NT2/D1 (cell line): ENCODE measurements around the gene CDNF.
A peak's percentile ranks its signal among the peaks of the same experiment; 100 is the strongest.

Experiments used
- DNase-seq: peaks from one replicate; pipeline ENCODE4 v3.0.0-alpha.2; 2011; ENCODE audit warnings: low read depth, low spot score
- H3K27me3 ChIP-seq: 2 replicates; pipeline ENCODE4 v1.6.0; 2011; ENCODE audit warnings: mild to moderate bottlenecking; ENCODE audit not compliant: insufficient read length, insufficient read depth
- H3K36me3 ChIP-seq: 2 replicates; pipeline ENCODE4 v1.6.1; 2011; ENCODE audit warnings: mild to moderate bottlenecking, low read length, mixed read lengths; ENCODE audit not compliant: insufficient read depth, insufficient read length
- H3K4me1 ChIP-seq: 2 replicates; pipeline ENCODE4 v1.5.1; 2011; ENCODE audit not compliant: insufficient read depth, insufficient read length
- H3K4me3 ChIP-seq: 2 replicates; pipeline ENCODE4 v1.5.1; 2011; ENCODE audit warnings: low read depth; ENCODE audit not compliant: insufficient read length
- H3K9ac ChIP-seq: 2 replicates; pipeline ENCODE4 v1.6.0; 2011; ENCODE audit warnings: low read depth; ENCODE audit not compliant: insufficient read length
- H3K9me3 ChIP-seq: 2 replicates; pipeline ENCODE4 v1.5.1; 2011; ENCODE audit warnings: mild to moderate bottlenecking, low read length; ENCODE audit not compliant: insufficient read depth
- SUZ12 ChIP-seq: IDR thresholded peaks from 2 replicates; pipeline ENCODE4 v1.6.1; 2011; ENCODE audit not compliant: insufficient read length, insufficient read depth; ENCODE audit errors: extremely low read depth
- YY1 ChIP-seq: IDR thresholded peaks from 2 replicates; pipeline ENCODE4 v1.6.1; 2011; ENCODE audit not compliant: insufficient read length, insufficient read depth
- ZNF274 ChIP-seq: IDR thresholded peaks from 2 replicates; pipeline ENCODE4 v1.6.1; 2011; ENCODE audit warnings: mild to moderate bottlenecking, low read depth, low read length

The CDNF gene

DNA sequence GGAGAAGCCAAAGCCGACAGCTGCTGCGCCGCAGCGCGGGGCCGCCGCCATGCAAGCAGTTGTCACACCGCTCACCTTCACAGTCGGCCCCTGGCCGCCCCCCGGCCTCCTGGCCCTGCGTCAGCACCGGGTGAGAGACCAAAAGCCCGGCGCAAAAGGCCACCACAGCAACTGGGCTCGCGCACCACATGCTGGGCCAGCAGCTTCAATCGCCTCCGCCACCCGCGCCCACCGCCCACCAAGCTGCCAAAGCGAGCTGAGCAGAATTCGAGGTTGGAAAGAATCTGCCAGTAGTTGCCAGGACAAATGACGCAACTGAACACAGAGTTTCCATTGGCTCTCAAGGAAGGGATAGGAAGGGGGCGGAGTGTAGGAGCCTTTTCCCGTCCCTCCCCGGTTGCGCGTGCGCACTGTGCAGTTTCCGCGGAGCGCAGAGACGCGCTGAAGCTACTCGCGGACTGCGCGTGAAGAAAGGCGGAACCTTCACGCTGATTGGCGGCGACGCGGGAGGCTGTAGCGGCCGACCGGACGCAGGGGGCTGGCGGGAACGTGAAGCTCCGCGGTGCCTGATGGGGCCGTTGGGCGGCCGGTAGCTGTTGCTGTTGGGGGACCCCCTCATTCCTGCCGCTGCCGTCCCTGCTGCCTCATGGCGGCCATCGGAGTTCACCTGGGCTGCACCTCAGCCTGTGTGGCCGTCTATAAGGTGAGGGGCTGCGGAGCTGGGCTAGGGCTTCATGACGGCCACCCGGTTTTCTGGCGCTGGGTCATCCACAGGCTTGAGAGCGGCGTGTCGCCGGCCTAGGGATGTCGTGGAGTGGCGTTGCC, at the start of gene CDNF, which contains the start of the genes HSPA14 and MSANTD7:
Gene CDNF, minus strand, starts transcription at position 281 of the 825 bp plus-strand sequence. Its CDS starts 91 bp downstream, at position 190.
Gene HSPA14, plus strand, starts transcription at position 550 of the 825 bp plus-strand sequence. Its CDS starts 97 bp downstream, at position 647.
Gene MSANTD7, plus strand, starts transcription at position 550 of the 825 bp plus-strand sequence. CDS start 3,979 bp downstream, outside the sequence.
- peak; percentile 96 for DNase-seq
- H3K36me3 ChIP-seq, result peaks cover 34% of the 10 kb centered on the region
- peak within 1 kb of the TSS; percentile 98 for H3K9ac ChIP-seq
- TF ChIP-seq SUZ12, result no peak
- TF ChIP-seq ZNF274, result no peak
- TF ChIP-seq YY1, result peak; percentile 19
- H3K9me3 ChIP-seq, result no peaks in the 10 kb centered on the region
- H3K4me1 ChIP-seq, result no peaks in the 10 kb centered on the region
- peak within 1 kb of the TSS; percentile 98 for H3K4me3 ChIP-seq
- no peaks in the 10 kb centered on the region for H3K27me3 ChIP-seq

GRCh38 chr10:14884082-14884481, 46.2 kb upstream of the CDNF start:
- Histone ChIP-seq H3K9ac (no peak overlapping the region), H3K4me3 (no peak overlapping the region), H3K36me3 (peaks cover 48% of the 10 kb centered on the region), H3K27me3 (no peaks in the 10 kb centered on the region), H3K4me1 (no peaks in the 10 kb centered on the region), H3K9me3 (no peaks in the 10 kb centered on the region)
- TF ChIP-seq ZNF274, result no peak
- TF ChIP-seq SUZ12, result no peak
- no peak for TF ChIP-seq YY1
- DNase-seq, result no peak

DNA sequence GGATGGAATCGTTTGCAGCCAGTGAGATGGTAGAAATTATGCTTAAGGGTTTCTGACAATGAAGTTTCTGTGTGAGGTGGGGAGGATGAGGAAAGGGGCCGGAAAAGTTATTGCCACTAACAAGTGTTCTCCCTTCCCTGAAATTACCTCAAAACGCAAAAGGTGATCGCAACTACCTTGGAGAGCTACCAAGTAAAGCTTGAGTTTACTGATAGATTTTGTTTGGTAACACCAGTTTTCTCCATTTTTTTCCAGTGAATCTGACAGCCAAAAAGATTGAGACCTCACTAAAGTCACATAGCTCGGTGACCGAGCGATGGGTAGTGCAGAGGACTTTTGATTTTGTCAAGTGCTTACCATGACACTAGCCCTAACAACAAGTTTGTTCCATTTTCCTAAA, 42.4 kb upstream of the CDNF start:
- Histone ChIP-seq H3K4me1 (peaks cover 2% of the 10 kb centered on the region), H3K4me3 (peak overlapping the region; percentile 85), H3K36me3 (peaks cover 24% of the 10 kb centered on the region), H3K9me3 (no peaks in the 10 kb centered on the region), H3K9ac (peak overlapping the region; percentile 95), H3K27me3 (no peaks in the 10 kb centered on the region)
- TF ChIP-seq ZNF274, result no peak
- no peak for TF ChIP-seq SUZ12
- no peak for TF ChIP-seq YY1
- no peak for DNase-seq

DNA sequence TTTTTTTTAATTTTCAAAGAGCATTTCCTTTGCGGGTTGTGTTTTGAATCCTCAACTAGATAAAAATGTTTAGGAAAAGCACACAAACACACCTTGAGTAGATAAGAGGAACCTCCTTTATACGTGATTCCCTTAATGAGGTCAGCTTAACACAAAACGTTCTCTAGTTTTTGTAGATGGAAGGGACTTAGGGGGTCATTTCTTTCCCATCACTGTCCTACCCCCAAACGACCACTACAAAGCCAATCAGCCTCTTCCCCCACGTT, 42.0 kb upstream of the CDNF start:
- H3K4me1 ChIP-seq, result peaks cover 2% of the 10 kb centered on the region
- no peak for TF ChIP-seq SUZ12
- H3K27me3 ChIP-seq, result no peaks in the 10 kb centered on the region
- H3K9ac ChIP-seq, result peak overlapping the region; percentile 95
- no peaks in the 10 kb centered on the region for H3K9me3 ChIP-seq
- H3K4me3 ChIP-seq, result peak overlapping the region; percentile 85
- peaks cover 24% of the 10 kb centered on the region for H3K36me3 ChIP-seq
- DNase-seq, result no peak

GRCh38 chr10:14879124-14879927, 41.5 kb upstream of the CDNF start:
- H3K9me3 ChIP-seq, result no peaks in the 10 kb centered on the region
- H3K27me3 ChIP-seq, result no peaks in the 10 kb centered on the region
- H3K9ac ChIP-seq, result peak overlapping the region; percentile 95
- no peak for DNase-seq
- peaks cover 2% of the 10 kb centered on the region for H3K4me1 ChIP-seq
- peak overlapping the region; percentile 85 for H3K4me3 ChIP-seq
- peaks cover 24% of the 10 kb centered on the region for H3K36me3 ChIP-seq
- TF ChIP-seq ZNF274 (no peak), SUZ12 (no peak), YY1 (no peak)

DNA sequence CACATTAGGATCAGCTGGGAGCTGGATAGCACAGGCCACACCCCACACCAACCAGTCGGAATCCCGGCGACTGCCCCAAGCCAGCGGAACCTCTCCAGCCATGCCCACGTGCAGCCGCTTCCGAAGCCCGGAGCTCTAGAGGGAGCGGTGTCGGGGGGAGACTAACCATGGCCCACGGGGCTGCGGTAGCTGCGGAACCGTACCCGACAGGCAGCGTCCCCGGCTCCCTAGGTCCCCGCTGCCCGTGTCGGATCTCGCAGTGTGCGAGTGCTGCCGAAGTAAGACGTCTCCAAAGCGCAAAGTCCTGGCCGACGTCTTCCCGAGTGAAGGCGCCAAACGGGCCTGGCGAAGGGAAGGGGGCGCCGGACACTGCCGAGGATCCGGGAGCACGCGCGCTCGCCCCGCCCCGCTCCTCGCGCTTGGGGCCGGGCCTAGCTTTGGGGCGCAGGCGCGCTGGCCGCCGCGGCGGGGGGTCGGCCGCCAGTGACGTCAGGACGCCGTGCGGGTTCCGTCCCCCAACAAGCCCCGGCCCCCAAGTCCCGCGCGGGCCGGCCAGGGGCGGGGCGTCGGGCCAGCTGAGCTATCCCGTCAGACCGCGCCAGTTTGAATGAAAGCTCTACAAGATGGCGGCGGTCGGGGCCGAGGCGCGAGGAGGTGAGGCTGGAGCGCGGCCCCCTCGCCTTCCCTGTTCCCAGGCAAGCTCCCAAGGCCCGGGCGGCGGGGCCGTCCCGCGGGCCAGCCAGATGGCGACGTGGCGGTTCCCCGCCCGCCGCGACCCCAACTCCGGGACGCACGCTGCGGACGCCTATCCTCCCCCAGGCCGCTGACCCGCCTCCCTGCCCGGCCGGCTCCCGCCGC, 40.7 kb upstream of the CDNF start, which contains the start of gene SUV39H2:
Gene SUV39H2, plus strand, starts transcription at position 601 of the 858 bp plus-strand sequence. Its CDS starts 23 bp downstream, at position 624.
- peak; percentile 81 for DNase-seq
- H3K27me3 ChIP-seq, result no peaks in the 10 kb centered on the region
- TF ChIP-seq YY1 (peak; percentile 49), SUZ12 (no peak), ZNF274 (no peak)
- peaks cover 2% of the 10 kb centered on the region for H3K4me1 ChIP-seq
- H3K9me3 ChIP-seq, result no peaks in the 10 kb centered on the region
- peak within 1 kb of the TSS; percentile 99 for H3K4me3 ChIP-seq
- H3K9ac ChIP-seq, result peak within 1 kb of the TSS; percentile 98
- H3K36me3 ChIP-seq, result peaks cover 18% of the 10 kb centered on the region
